Stimulated activated CD8-positive, alpha-beta memory T cell treated with anti-CD3 and anti-CD28 coated beads, Interleukin-15, amount 100 ng/mL, for 4 hours (primary cell): Measurements from ENCODE around the gene RGL3.
"Not testable (repeated sequence)": the region's sequence is repeated elsewhere in the genome, so short reads cannot be mapped to it uniquely, and the experiment has no call there.

ENCODE experiments used
- DNase-seq, 2 donors: peaks; one replicate each; pipeline ENCODE4 v3.0.0-alpha.2; 2020; ENCODE audit warnings: low read depth in 2 of 2

The RGL3 gene, protein sequence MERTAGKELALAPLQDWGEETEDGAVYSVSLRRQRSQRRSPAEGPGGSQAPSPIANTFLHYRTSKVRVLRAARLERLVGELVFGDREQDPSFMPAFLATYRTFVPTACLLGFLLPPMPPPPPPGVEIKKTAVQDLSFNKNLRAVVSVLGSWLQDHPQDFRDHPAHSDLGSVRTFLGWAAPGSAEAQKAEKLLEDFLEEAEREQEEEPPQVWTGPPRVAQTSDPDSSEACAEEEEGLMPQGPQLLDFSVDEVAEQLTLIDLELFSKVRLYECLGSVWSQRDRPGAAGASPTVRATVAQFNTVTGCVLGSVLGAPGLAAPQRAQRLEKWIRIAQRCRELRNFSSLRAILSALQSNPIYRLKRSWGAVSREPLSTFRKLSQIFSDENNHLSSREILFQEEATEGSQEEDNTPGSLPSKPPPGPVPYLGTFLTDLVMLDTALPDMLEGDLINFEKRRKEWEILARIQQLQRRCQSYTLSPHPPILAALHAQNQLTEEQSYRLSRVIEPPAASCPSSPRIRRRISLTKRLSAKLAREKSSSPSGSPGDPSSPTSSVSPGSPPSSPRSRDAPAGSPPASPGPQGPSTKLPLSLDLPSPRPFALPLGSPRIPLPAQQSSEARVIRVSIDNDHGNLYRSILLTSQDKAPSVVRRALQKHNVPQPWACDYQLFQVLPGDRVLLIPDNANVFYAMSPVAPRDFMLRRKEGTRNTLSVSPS

GRCh38 chr19:11418549-11419506, at the start of gene RGL3:
TSS of gene RGL3 (minus strand) at chr19:11419314. CDS start at chr19:11419278, 36 bp downstream.
- no peak for DNase-seq

DNA sequence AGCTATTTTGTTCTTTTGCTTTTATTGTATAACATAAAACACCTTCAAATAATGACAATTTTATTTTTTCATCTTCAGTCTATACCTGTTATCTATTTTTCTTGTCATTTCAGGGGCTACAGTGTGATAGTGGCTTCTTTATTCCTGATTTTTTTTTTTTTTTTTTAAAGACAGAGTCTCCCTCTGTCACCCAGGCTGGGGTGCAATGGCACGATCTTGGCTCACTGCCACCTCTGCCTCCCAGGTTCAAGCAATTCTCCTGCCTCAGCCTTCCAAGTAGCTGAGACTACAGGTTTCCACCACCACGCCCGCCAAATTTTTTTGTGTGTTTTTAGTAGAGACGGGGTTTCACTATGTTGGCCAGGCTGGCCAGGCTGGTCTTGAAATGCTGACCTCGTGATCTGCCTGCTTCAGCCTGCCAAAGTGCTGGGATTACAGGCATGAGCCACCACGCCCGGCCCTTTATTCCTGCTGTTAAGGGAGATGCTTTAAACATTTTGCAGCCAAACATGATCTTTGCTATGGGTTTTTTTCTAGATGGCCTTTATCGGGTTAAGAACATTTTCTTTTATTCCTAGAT, 49.2 kb upstream of the RGL3 start:
- not testable (repeated sequence) for DNase-seq

GRCh38 chr19:11465600-11465999, 46.5 kb upstream of the RGL3 start:
- DNase-seq: no peak

DNA sequence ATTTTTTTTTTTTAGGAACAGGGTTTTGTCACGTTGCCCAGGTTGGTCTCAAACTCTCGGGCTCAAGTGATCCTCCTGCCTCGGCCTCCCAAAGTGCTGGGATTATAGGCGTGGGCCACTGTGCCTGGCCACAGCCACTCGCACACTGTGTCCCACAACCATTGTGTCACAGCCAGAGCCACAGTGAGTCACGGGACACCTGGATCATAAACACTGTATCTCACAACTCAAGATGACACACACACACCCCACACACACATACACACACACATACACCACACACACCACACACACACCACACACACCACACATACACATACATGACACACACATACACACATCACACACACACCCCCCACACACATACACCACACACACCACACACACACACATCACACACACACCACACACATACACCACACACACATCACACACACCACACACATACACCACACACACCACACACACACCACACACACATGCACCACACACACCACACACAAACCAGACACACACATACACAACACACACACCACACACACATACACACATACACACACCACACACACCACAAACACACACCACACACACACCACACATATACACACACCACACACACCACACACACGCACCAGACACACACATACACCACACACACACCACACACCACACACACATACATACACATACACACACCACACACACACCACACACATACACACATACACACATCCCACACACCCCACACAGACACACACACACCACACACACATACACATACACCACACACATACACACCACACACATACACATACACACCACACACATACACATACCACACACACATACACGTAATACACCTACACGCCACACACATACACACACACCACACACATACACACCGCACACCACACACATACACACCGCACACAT, 45.5 kb upstream of the RGL3 start:
- DNase-seq: no peak

DNA sequence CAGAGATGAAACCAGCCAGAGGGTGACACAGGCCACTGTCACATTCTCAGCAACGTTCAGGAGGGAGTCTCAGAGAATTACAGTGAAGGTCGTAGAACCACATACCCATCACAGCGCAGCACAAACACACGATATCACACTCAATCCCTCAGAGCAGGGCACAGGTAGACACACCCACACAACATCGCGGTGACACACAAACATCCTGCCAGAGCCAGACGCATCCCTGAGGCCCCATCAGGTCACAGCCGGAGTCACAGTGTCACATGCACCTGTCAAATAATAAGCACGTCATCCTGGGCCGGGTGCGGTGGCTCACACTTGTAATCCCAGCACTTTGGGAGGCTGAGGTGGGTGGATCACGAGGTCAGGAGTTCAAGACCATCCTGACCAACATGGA, 44.3 kb upstream of the RGL3 start:
- DNase-seq: no peak

GRCh38 chr19:11461453-11461852, 42.3 kb upstream of the RGL3 start:
- no peak for DNase-seq

DNA sequence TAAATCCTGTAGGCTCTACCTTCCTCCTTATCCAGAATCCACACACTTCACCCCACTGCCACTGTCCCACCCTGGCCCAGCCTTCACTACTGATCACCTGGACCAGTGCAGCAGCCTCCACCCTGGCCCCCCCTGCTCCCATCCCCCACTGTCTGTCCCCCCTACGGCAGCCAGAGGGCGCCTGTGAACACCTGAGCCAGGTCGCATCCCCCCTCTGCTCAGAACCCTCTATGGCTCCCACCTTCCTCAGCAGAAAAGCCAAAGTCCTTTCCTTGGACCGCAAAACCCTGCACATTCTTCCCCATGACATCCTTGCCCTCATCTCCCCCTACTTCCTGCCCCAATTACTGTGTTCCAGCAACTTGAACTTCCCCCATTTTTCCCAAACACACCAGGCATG, 41.1 kb upstream of the RGL3 start:
- no peak for DNase-seq

DNA sequence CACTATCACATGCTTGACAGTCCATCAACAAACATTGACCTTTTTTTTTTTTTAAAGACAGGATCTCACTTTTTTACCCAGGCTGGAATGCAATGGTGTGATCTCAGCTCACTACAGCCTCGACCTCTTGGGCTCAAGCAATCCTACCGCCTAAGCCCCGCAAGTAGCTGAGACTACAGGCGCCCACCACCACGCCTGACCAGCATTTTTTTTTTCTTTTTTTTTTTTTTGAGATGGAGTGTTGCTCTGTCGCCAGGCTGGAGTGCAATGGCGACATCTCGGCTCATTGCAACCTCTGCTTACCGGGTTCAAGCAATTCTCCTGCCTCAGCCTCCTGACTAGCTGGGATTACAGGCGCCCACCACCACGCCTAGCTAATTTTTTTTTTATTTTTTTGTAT, 39.8 kb upstream of the RGL3 start:
- DNase-seq: not testable (repeated sequence)

DNA sequence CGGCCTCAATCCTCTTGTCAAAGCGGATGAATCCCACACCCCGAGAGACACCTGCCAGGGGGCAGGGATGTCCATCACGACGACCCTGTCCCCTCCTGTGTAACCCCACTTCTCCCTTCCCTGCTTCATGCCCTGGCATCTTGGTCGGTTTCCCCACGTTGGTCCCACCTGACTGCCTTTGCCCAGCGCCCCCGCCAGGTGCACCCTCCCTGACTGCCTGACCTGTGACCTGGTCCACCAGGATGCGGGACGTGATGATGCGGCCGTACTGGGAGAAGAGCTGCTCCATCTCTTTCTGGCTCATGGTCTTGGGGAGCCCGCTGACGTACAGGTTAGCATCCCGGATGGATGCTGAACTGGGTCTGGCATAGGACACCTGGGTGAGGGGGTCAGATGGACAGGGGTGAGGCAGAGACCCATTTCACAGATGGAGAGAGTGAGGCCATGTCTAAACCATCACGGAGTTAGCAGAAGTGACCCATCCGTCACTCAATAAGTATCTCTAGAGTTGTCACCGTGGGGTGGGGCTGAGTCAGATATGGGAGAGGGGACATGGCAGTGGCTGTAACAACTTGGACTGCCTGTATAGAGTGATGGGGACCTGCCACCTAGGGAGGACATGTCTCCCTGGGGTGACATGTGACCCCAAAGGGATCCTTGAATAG, 39.3 kb upstream of the RGL3 start:
- no peak for DNase-seq

DNA sequence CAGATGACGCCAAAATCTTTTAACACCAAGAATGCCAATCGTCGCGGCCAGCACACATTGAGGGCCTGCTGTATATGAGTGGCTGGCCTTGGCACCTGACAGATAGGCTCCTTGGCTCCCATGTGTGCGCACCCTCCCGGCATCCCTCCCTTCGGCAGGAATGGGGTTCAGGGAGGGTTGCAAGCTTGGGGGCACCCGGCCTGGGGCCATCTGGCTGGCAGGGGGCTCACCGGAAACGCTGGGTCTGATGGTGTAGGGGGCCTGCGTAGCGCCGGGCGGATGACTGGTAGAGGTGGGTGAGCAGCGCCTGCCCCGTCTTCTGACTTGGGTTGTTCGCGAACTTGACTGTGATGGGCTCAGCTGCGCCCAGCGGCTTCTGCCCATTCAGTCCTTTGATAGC, 38.7 kb upstream of the RGL3 start:
- DNase-seq: no peak

DNA sequence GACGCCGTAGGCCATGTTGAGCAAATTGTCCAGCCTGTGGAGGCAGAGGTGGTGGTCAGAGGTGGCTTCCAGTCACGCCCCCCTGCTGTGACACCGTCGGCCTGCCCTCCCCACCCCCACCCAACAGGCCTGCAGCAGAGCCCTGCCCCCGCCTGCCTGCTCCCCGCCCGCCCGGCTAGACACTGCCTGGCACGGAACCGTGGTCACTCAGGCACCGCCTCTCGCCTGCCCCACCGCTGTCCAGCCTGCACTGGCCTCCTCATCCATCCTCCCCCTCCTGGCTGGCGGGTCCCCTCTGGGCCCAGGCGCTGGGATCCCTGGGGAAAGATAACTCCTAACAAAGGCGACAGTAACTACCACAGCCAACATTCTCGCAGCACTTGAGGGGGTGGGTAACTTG, 38.0 kb upstream of the RGL3 start:
- DNase-seq: no peak

- DNase-seq: no peak
These were observed 37.5 kb upstream of the RGL3 start for GRCh38 chr19:11456659-11457058.

GRCh38 chr19:11455233-11455554, 36.1 kb upstream of the RGL3 start:
- DNase-seq: not testable (repeated sequence)

- DNase-seq: no peak
These were observed 34.6 kb upstream of the RGL3 start for GRCh38 chr19:11453468-11454341.

GRCh38 chr19:11452620-11453310, 33.7 kb upstream of the RGL3 start:
- DNase-seq: no peak

DNA sequence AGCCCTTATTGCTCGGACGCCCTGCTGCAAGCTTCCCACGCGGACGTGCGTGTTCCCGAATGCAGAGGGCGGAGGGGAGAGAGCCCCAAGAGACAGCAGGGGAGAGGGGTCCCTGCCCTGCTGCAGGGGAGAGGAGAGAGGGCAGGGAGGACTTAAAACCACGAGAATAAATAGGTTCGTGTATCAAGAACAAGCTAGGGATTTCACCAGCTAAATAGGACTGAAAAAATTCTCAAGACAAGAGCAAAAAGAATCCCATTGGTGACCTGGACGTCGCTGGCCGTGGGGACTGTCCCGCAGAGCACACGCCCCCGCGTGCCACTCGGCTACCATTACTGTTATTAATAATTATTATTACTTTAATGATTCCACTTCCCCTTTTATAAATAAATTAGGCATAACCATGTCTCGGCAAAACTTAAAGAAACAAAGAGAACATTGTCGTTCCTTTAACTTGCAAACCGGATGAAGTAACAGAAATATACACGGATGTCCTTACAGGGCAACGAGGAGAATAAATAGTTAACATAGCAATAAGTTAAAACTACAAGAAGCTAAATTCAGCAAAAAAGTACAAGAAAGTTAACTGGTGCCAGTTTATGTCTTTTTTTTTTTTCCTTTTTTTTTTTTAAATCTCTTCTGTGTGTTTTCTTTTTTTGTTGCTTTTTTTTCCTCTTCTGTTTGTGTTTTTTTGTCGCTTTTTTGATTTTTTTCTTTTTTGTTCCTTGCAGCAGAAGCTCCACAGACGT, 32.9 kb upstream of the RGL3 start:
- DNase-seq: no peak

DNA sequence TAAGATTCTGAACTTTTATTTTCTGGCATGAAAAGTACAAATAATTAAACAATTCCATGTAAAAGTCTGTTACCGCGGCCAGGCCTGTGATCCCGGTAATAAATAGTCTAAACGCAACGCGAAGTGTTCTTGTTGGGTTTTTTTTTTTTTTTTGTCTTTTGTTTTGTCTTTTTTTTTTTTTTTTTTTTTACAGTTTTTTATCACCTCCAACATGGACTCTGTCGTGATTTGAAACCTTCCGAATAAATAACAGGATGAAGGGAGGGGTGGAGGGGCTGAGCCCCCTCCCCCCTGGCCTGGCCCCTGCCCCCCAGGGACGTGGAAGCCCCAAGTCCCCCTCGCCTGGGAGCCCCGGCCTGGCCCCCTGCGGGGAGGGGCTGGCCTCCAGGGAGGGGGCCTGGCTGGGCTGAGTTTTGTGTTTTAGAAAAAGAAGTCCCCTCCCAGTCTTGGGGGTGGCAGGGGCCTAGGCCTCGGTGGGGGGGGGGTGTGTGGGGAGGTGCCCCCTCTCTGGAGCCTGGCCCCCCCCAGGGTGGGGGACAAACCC, 32.3 kb upstream of the RGL3 start:
- no peak for DNase-seq
